Measurements from ENCODE around the gene SLC5A4.

The SLC5A4 gene

GRCh38 chr22:32216911-32217310, 38.2 kb downstream of the SLC5A4 start:
- ChIA-PET CTCF (interaction anchor here (0.6 kb wide), 1 partner anchor 114 kb away, joined by 3 read pairs; no protein-coding TSS in a partner anchor), POLR2A (no interaction called here)
- TF ChIP-seq ZNF384 (IDR thresholded peaks at IDR 0.05) (no peak), ARNT (IDR thresholded peaks at IDR 0.05) (no peak), L3MBTL2 (conservative IDR thresholded peaks at IDR 0.05) (no peak)
- no peak for DNase-seq (ENCODE audit: extremely low spot score)

- DNase-seq (ENCODE audit: extremely low spot score), result no peak
- TF ChIP-seq SP1 (IDR thresholded peaks at IDR 0.05), result no peak
- no peak for TF ChIP-seq L3MBTL2 (conservative IDR thresholded peaks at IDR 0.05)
- ChIA-PET POLR2A (no interaction called here), CTCF (interaction anchor here (1.6 kb wide), 1 partner anchor 56 kb away, joined by 4 read pairs; no protein-coding TSS in a partner anchor)
Observed at GRCh38 chr22:32211011-32211410, 44.1 kb downstream of the SLC5A4 start.

GRCh38 chr22:32208681-32209080, 46.5 kb downstream of the SLC5A4 start:
- ChIA-PET POLR2A (no interaction called here), CTCF (no interaction called here)
- no peak for TF ChIP-seq BHLHE40 (IDR thresholded peaks at IDR 0.05; ENCODE audit: borderline replicate concordance)
- TF ChIP-seq ZNF384 (IDR thresholded peaks at IDR 0.05), result no peak
- TF ChIP-seq ELF4 (IDR thresholded peaks at IDR 0.05), result no peak
- no peak for TF ChIP-seq LEF1 (IDR thresholded peaks at IDR 0.05; ENCODE audit: borderline replicate concordance)
- TF ChIP-seq HDGF (IDR thresholded peaks at IDR 0.05; ENCODE audit: borderline replicate concordance), result no peak
- TF ChIP-seq L3MBTL2 (conservative IDR thresholded peaks at IDR 0.05), result no peak
- TF ChIP-seq TARDBP (IDR thresholded peaks at IDR 0.05), result no peak
- no peak for TF ChIP-seq SUZ12 (IDR thresholded peaks at IDR 0.05)
- no peak for TF ChIP-seq FOXK2 (IDR thresholded peaks at IDR 0.05)
- TF ChIP-seq SP1 (IDR thresholded peaks at IDR 0.05), result no peak
- TF ChIP-seq FOXM1 (IDR thresholded peaks at IDR 0.05; ENCODE audit: borderline replicate concordance), result no peak
- no peak for TF ChIP-seq PKNOX1 (IDR thresholded peaks at IDR 0.05)
- no peak for TF ChIP-seq FOXA1 (IDR thresholded peaks at IDR 0.05)
- TF ChIP-seq ARNT (IDR thresholded peaks at IDR 0.05), result no peak
- TF ChIP-seq CTBP1 (IDR thresholded peaks at IDR 0.05; ENCODE audit: borderline replicate concordance), result no peak
- no peak for TF ChIP-seq NFRKB (IDR thresholded peaks at IDR 0.05)

GRCh38 chr22:32207971-32208480, 47.1 kb downstream of the SLC5A4 start:
- POLR2A ChIA-PET, result no interaction called here
- CTCF ChIA-PET, result no interaction called here
- no peak for TF ChIP-seq FOXM1 (IDR thresholded peaks at IDR 0.05; ENCODE audit: borderline replicate concordance)
- no peak for DNase-seq (ENCODE audit: extremely low spot score)

More at GRCh38 chr22:32208681-32209080, 46.5 kb downstream of the SLC5A4 start:
- no peak for DNase-seq (ENCODE audit: extremely low spot score)

- peak; percentile 25 for DNase-seq (ENCODE audit: extremely low spot score)
- ChIA-PET POLR2A (no interaction called here), CTCF (no interaction called here)
- TF ChIP-seq PKNOX1 (IDR thresholded peaks at IDR 0.05) (no peak), HDGF (IDR thresholded peaks at IDR 0.05; ENCODE audit: borderline replicate concordance) (no peak), ARNT (IDR thresholded peaks at IDR 0.05) (no peak), BHLHE40 (IDR thresholded peaks at IDR 0.05; ENCODE audit: borderline replicate concordance) (no peak), SUZ12 (IDR thresholded peaks at IDR 0.05) (no peak), ELF4 (IDR thresholded peaks at IDR 0.05) (no peak), ZNF384 (IDR thresholded peaks at IDR 0.05) (no peak), FOXA1 (IDR thresholded peaks at IDR 0.05) (no peak), FOXM1 (IDR thresholded peaks at IDR 0.05; ENCODE audit: borderline replicate concordance) (no peak), L3MBTL2 (conservative IDR thresholded peaks at IDR 0.05) (no peak), SP1 (IDR thresholded peaks at IDR 0.05) (no peak)
Observed at GRCh38 chr22:32206774-32207758, 48.1 kb downstream of the SLC5A4 start.

- CTCF ChIA-PET, result interaction anchor here (1.1 kb wide), 1 partner anchor 59 kb away, joined by 3 read pairs; no protein-coding TSS in a partner anchor
- no peak for TF ChIP-seq CTBP1 (IDR thresholded peaks at IDR 0.05; ENCODE audit: borderline replicate concordance)
- no peak for TF ChIP-seq FOXM1 (IDR thresholded peaks at IDR 0.05; ENCODE audit: borderline replicate concordance)
- no peak for TF ChIP-seq SP1 (IDR thresholded peaks at IDR 0.05)
- TF ChIP-seq LEF1 (IDR thresholded peaks at IDR 0.05; ENCODE audit: borderline replicate concordance), result no peak
- no peak for TF ChIP-seq NFRKB (IDR thresholded peaks at IDR 0.05)
- TF ChIP-seq FOXA1 (IDR thresholded peaks at IDR 0.05), result no peak
- no peak for TF ChIP-seq SUZ12 (IDR thresholded peaks at IDR 0.05)
- no peak for TF ChIP-seq FOXK2 (IDR thresholded peaks at IDR 0.05)
- TF ChIP-seq ELF4 (IDR thresholded peaks at IDR 0.05), result no peak
- no peak for TF ChIP-seq TARDBP (IDR thresholded peaks at IDR 0.05)
- TF ChIP-seq ZNF384 (IDR thresholded peaks at IDR 0.05), result no peak
- no peak for TF ChIP-seq L3MBTL2 (conservative IDR thresholded peaks at IDR 0.05)
- no peak for TF ChIP-seq PKNOX1 (IDR thresholded peaks at IDR 0.05)
- TF ChIP-seq BHLHE40 (IDR thresholded peaks at IDR 0.05; ENCODE audit: borderline replicate concordance), result no peak
- no peak for TF ChIP-seq ARNT (IDR thresholded peaks at IDR 0.05)
- no peak for TF ChIP-seq HDGF (IDR thresholded peaks at IDR 0.05; ENCODE audit: borderline replicate concordance)
- peak; percentile 36 for DNase-seq (ENCODE audit: extremely low spot score)
- POLR2A ChIA-PET, result interaction anchor here (1.6 kb wide), 1 partner anchor 33 kb away, joined by 4 read pairs; no protein-coding TSS in a partner anchor
Observed at GRCh38 chr22:32205974-32206773, 49.0 kb downstream of the SLC5A4 start.
